Liver (tissue), 9 donors: ENCODE results near the gene LRRC32. TPM values are rescaled to one million over a fixed set of nuclear protein-coding genes. Genes with fewer than 3 reads are reported as not detected.

ENCODE experiments used
- DNase-seq: peaks from one replicate; pipeline ENCODE4 v3.0.0-alpha.2; 2017; ENCODE audit warnings: low spot score
- H3K27ac ChIP-seq, 2 donors: one replicate each; pipeline ENCODE4 v1.7.0; 2013; ENCODE audit warnings: inconsistent platforms in 2 of 2, low read length in 2 of 2, control low read depth in 1 of 2, low read depth in 1 of 2, mild to moderate bottlenecking in 1 of 2
- H3K27me3 ChIP-seq, 4 donors: one replicate each; pipeline versions ENCODE4 v1.6.1 to v1.7.0; 2013; ENCODE audit warnings: low read length in 3 of 4, inconsistent platforms in 1 of 4, mild to moderate bottlenecking in 1 of 4, moderate library complexity in 1 of 4; ENCODE audit not compliant: control insufficient read depth in 4 of 4, insufficient read depth in 4 of 4
- H3K36me3 ChIP-seq, 4 donors: one replicate each; pipeline versions ENCODE4 v1.6.1 to v1.7.0; 2013; ENCODE audit warnings: low read length in 3 of 4, mild to moderate bottlenecking in 3 of 4, low read depth in 1 of 4, moderate library complexity in 1 of 4; ENCODE audit not compliant: control insufficient read depth in 4 of 4, insufficient read depth in 3 of 4
- H3K4me1 ChIP-seq, 4 donors: one replicate each; pipeline versions ENCODE4 v1.6.1 to v1.7.0; 2013; ENCODE audit warnings: low read length in 3 of 4, mild to moderate bottlenecking in 3 of 4, moderate library complexity in 1 of 4; ENCODE audit not compliant: control insufficient read depth in 4 of 4, insufficient read depth in 4 of 4
- H3K4me3 ChIP-seq, 3 donors: one replicate each; pipeline versions ENCODE4 v1.6.1 to v1.7.0; 2013; ENCODE audit warnings: low read length in 3 of 3, control low read depth in 1 of 3, low read depth in 1 of 3, mild to moderate bottlenecking in 1 of 3
- H3K9ac ChIP-seq, 2 donors: one replicate each; pipeline ENCODE4 v1.7.0; 2013; ENCODE audit warnings: low read length in 2 of 2, mild to moderate bottlenecking in 2 of 2, moderate library complexity in 2 of 2, control low read depth in 1 of 2, low read depth in 1 of 2
- H3K9me3 ChIP-seq, 4 donors: one replicate each; pipeline versions ENCODE4 v1.6.1 to v1.7.0; 2013; ENCODE audit warnings: low read length in 3 of 4; ENCODE audit not compliant: control insufficient read depth in 4 of 4
- ATF3 ChIP-seq: IDR thresholded peaks from 2 replicates; pipeline ENCODE4 v1.6.1; 2016; ENCODE audit warnings: antibody characterized with exemption
- EGR1 ChIP-seq, 2 donors: IDR thresholded peaks; 2 replicates each; pipeline ENCODE4 v1.6.1; 2016 to 2018; ENCODE audit warnings: antibody characterized with exemption in 2 of 2, low read depth in 2 of 2
- FOXA1 ChIP-seq: IDR thresholded peaks from 2 replicates; pipeline ENCODE4 v1.6.1; 2016; ENCODE audit warnings: antibody characterized with exemption
- FOXA2 ChIP-seq: IDR thresholded peaks from 2 replicates; pipeline ENCODE4 v1.6.1; 2016; ENCODE audit warnings: antibody characterized with exemption
- GABPA ChIP-seq, 2 donors: IDR thresholded peaks in 1 of 2; conservative IDR thresholded peaks in 1 of 2; 2 replicates each; pipeline ENCODE4 v1.6.1; 2016; ENCODE audit warnings: antibody characterized with exemption in 2 of 2, mild to moderate bottlenecking in 1 of 2, moderate library complexity in 1 of 2
- HNF4A ChIP-seq, 2 donors: conservative IDR thresholded peaks; 2 replicates each; pipeline ENCODE4 v1.6.1; 2016; ENCODE audit warnings: antibody characterized with exemption in 2 of 2, mild to moderate bottlenecking in 2 of 2
- HNF4G ChIP-seq: IDR thresholded peaks from 2 replicates; pipeline ENCODE4 v1.6.1; 2016; ENCODE audit warnings: antibody characterized with exemption
- JUND ChIP-seq, 2 donors: IDR thresholded peaks; 2 replicates each; pipeline ENCODE4 v1.6.1; 2016; ENCODE audit warnings: antibody characterized with exemption in 2 of 2
- NR2F2 ChIP-seq: IDR thresholded peaks from 2 replicates; pipeline ENCODE4 v1.6.1; 2016; ENCODE audit warnings: antibody characterized with exemption
- RAD21 ChIP-seq, 2 donors: IDR thresholded peaks; 2 replicates each; pipeline ENCODE4 v1.6.1; 2016; ENCODE audit warnings: antibody characterized with exemption in 2 of 2, mild to moderate bottlenecking in 2 of 2
- RXRA ChIP-seq, 2 donors: IDR thresholded peaks; 2 replicates each; pipeline ENCODE4 v1.6.1; 2017 to 2018; ENCODE audit warnings: antibody characterized with exemption in 2 of 2, mild to moderate bottlenecking in 1 of 2
- SP1 ChIP-seq: IDR thresholded peaks from 2 replicates; pipeline ENCODE4 v1.6.1; 2018; ENCODE audit warnings: antibody characterized with exemption, mild to moderate bottlenecking
- TAF1 ChIP-seq: conservative IDR thresholded peaks from 2 replicates; pipeline ENCODE4 v1.6.1; 2016; ENCODE audit warnings: antibody characterized with exemption, mild to moderate bottlenecking
- YY1 ChIP-seq: IDR thresholded peaks from 2 replicates; pipeline ENCODE4 v1.6.1; 2016; ENCODE audit warnings: antibody characterized with exemption, mild to moderate bottlenecking
- ZBTB33 ChIP-seq: IDR thresholded peaks from 2 replicates; pipeline ENCODE4 v1.6.1; 2016; ENCODE audit warnings: antibody characterized with exemption
- WGBS: extraction: QIAGEN DNeasy Blood & Tissue Kit; methylation state at CpG from one replicate; pipeline ENCODE4 v1.1.7; 2013; 5-methylcytosine and 5-hydroxymethylcytosine counted together
- polyA plus RNA-seq, 2 donors: library from polyadenylated mRNA; stranded (reverse) in 1 of 2; unstranded in 1 of 2; fragments of 200-250 nt in 1 of 2; fragments of >200 nt in 1 of 2; fragmentation: Nextera tagmentation in 1 of 2; extraction: Ambion mirVana in 1 of 2; gene quantifications; one replicate each; pipeline versions ENCODE4 v1.2.1 to v1.2.3, GENCODE V29; 2013 to 2015
- total RNA-seq, 2 donors: library from RNA; depleted of rRNA; stranded (reverse); fragments of >200 nt; gene quantifications; one replicate each; pipeline ENCODE4 v1.2.3, GENCODE V29; 2014
- TF ChIP-seq, protein P1 (sequence below): IDR thresholded peaks from 2 replicates; pipeline ENCODE4 v1.6.1; 2016; ENCODE audit warnings: antibody characterized with exemption, mild to moderate bottlenecking
- TF ChIP-seq, protein P2 (sequence below): fragments of 150-350 bp; IDR thresholded peaks from 2 replicates; pipeline ENCODE4 v1.5.1; 2017; ENCODE audit warnings: improper control_type of control experiment, low read depth, low read length; ENCODE audit not compliant: missing input control
- TF ChIP-seq, protein P3 (sequence below): IDR thresholded peaks from 2 replicates; pipeline ENCODE4 v1.6.1; 2016; ENCODE audit warnings: antibody characterized with exemption
- donor health status: healthy.
- donor health status: healthy.
- donor health status: healthy.
- donor health status: healthy.
- donor health status: healthy.

Gene LRRC32
- total and polyA plus RNA-seq, 4 donors, result 5.4 to 15.4 (median 9.3) TPM

- Histone ChIP-seq H3K27me3 (peaks cover 0 to 4% (median 1%) of the 10 kb centered on the region in 4 donors), H3K4me1 (peaks cover 0 to 8% (median 6%) of the 10 kb centered on the region in 4 donors)
Measured at GRCh38 chr11:76669901-76670484, 554 bp downstream of the LRRC32 start.

More at GRCh38 chr11:76669901-76670484, 554 bp downstream of the LRRC32 start:
- WGBS, result 35% methylated on average over 24 of the region's 24 CpGs
- peak overlapping the region; percentile 41 to 52 (median 45) for H3K4me3 ChIP-seq
- DNase-seq, result no peak
- peak overlapping the region; percentile 68 to 80 for H3K27ac ChIP-seq
- no peaks in the 10 kb centered on the region for H3K36me3 ChIP-seq
- peak overlapping the region in 1 of 2 donors; percentile 55 for H3K9ac ChIP-seq
- H3K9me3 ChIP-seq, result no peaks in the 10 kb centered on the region
- TF ChIP-seq SP1 (no peak), HNF4A (conservative IDR thresholded peaks at IDR 0.05) (no peak), ZBTB33 (no peak), RAD21 (IDR thresholded peaks at IDR 0.05) (no peak), FOXA2 (no peak), FOXA1 (no peak), EGR1 (IDR thresholded peaks at IDR 0.05; ENCODE audit: low read depth in 2 of 2) (no peak), GABPA (IDR thresholded peaks at IDR 0.05 in 1 of 2, conservative IDR thresholded peaks at IDR 0.05 in 1 of 2) (no peak), JUND (IDR thresholded peaks at IDR 0.05) (no peak), NR2F2 (no peak), RXRA (IDR thresholded peaks at IDR 0.05) (no peak), TAF1 (no peak), YY1 (no peak), ATF3 (no peak), HNF4G (no peak)
- TF ChIP-seq, protein P1, sequence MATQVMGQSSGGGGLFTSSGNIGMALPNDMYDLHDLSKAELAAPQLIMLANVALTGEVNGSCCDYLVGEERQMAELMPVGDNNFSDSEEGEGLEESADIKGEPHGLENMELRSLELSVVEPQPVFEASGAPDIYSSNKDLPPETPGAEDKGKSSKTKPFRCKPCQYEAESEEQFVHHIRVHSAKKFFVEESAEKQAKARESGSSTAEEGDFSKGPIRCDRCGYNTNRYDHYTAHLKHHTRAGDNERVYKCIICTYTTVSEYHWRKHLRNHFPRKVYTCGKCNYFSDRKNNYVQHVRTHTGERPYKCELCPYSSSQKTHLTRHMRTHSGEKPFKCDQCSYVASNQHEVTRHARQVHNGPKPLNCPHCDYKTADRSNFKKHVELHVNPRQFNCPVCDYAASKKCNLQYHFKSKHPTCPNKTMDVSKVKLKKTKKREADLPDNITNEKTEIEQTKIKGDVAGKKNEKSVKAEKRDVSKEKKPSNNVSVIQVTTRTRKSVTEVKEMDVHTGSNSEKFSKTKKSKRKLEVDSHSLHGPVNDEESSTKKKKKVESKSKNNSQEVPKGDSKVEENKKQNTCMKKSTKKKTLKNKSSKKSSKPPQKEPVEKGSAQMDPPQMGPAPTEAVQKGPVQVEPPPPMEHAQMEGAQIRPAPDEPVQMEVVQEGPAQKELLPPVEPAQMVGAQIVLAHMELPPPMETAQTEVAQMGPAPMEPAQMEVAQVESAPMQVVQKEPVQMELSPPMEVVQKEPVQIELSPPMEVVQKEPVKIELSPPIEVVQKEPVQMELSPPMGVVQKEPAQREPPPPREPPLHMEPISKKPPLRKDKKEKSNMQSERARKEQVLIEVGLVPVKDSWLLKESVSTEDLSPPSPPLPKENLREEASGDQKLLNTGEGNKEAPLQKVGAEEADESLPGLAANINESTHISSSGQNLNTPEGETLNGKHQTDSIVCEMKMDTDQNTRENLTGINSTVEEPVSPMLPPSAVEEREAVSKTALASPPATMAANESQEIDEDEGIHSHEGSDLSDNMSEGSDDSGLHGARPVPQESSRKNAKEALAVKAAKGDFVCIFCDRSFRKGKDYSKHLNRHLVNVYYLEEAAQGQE, result no peak
- TF ChIP-seq, protein P2, sequence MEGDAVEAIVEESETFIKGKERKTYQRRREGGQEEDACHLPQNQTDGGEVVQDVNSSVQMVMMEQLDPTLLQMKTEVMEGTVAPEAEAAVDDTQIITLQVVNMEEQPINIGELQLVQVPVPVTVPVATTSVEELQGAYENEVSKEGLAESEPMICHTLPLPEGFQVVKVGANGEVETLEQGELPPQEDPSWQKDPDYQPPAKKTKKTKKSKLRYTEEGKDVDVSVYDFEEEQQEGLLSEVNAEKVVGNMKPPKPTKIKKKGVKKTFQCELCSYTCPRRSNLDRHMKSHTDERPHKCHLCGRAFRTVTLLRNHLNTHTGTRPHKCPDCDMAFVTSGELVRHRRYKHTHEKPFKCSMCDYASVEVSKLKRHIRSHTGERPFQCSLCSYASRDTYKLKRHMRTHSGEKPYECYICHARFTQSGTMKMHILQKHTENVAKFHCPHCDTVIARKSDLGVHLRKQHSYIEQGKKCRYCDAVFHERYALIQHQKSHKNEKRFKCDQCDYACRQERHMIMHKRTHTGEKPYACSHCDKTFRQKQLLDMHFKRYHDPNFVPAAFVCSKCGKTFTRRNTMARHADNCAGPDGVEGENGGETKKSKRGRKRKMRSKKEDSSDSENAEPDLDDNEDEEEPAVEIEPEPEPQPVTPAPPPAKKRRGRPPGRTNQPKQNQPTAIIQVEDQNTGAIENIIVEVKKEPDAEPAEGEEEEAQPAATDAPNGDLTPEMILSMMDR, result no peak
- TF ChIP-seq, protein P3, sequence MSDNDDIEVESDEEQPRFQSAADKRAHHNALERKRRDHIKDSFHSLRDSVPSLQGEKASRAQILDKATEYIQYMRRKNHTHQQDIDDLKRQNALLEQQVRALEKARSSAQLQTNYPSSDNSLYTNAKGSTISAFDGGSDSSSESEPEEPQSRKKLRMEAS, result no peak
